Activated CD8-positive, alpha-beta memory T cell treated with anti-CD3 and anti-CD28 coated beads for 1 hour (primary cell): Measurements from ENCODE around the gene KCNK2.

Source experiments
- DNase-seq, 2 donors: peaks; one replicate each; pipeline ENCODE4 v3.0.0-alpha.2; 2020; ENCODE audit warnings: low read depth in 1 of 2; ENCODE audit errors: extremely low read depth in 1 of 2

The KCNK2 gene

GRCh38 chr1:215094381-215094780 is 11.8 kb downstream of the KCNK2 start:
- DNase-seq, result no peak

GRCh38 chr1:215095524-215095923 is 13.0 kb downstream of the KCNK2 start:
- no peak for DNase-seq

GRCh38 chr1:215101511-215101910 is 19.0 kb downstream of the KCNK2 start:
- no peak for DNase-seq

- DNase-seq, result no peak
Observed at GRCh38 chr1:215104283-215104682, 21.7 kb downstream of the KCNK2 start.

GRCh38 chr1:215106067-215106466 is 23.5 kb downstream of the KCNK2 start:
- DNase-seq, result no peak

GRCh38 chr1:215109171-215109570 is 26.6 kb downstream of the KCNK2 start:
- no peak for DNase-seq

GRCh38 chr1:215111916-215112315 is 29.4 kb downstream of the KCNK2 start:
- DNase-seq, result no peak

GRCh38 chr1:215113776-215114153 is 31.2 kb downstream of the KCNK2 start:
- no peak for DNase-seq

GRCh38 chr1:215114154-215114933 is 31.8 kb downstream of the KCNK2 start:
- no peak for DNase-seq

GRCh38 chr1:215115760-215116159 is 33.2 kb downstream of the KCNK2 start:
- no peak for DNase-seq

GRCh38 chr1:215118081-215118480 is 35.5 kb downstream of the KCNK2 start:
- DNase-seq, result no peak

- no peak for DNase-seq
Observed at GRCh38 chr1:215119056-215119455, 36.5 kb downstream of the KCNK2 start.

GRCh38 chr1:215119719-215120365 is 37.3 kb downstream of the KCNK2 start:
- no peak for DNase-seq

- no peak for DNase-seq
Observed at GRCh38 chr1:215128504-215128903, 46.0 kb downstream of the KCNK2 start.

GRCh38 chr1:215131291-215131690 is 48.8 kb downstream of the KCNK2 start:
- no peak for DNase-seq

GRCh38 chr1:215132156-215132555 is 49.6 kb downstream of the KCNK2 start:
- DNase-seq, result no peak

- DNase-seq, result no peak
Observed at GRCh38 chr1:215133532-215133931, 51.0 kb downstream of the KCNK2 start.

- no peak for DNase-seq
Observed at GRCh38 chr1:215137985-215138384, 55.4 kb downstream of the KCNK2 start.

GRCh38 chr1:215140135-215140534 is 57.6 kb downstream of the KCNK2 start:
- no peak for DNase-seq

GRCh38 chr1:215141460-215141859 is 58.9 kb downstream of the KCNK2 start:
- no peak for DNase-seq

- DNase-seq, result no peak
Observed at GRCh38 chr1:215143497-215143896, 61.0 kb downstream of the KCNK2 start.

- DNase-seq, result no peak
Observed at GRCh38 chr1:215146240-215146975, 63.9 kb downstream of the KCNK2 start.
